ENCODE results near the gene C7orf33. TPM values are rescaled to one million over a fixed set of nuclear protein-coding genes. Genes with fewer than 3 reads are reported as not detected.
A peak's percentile ranks its signal among the peaks of the same experiment; 100 is the strongest.
"Not testable (repeated sequence)": the region's sequence is repeated elsewhere in the genome, so short reads cannot be mapped to it uniquely, and the experiment has no call there.

The C7orf33 gene
- not detected for total RNA-seq

GRCh38 chr7:148590471-148590870 is at the start of gene C7orf33:
C7orf33 (plus strand) TSS chr7:148590766; CDS start chr7:148590926, 160 bp downstream.
- Mint-ChIP-seq H3K27ac (no peak within 1 kb of the TSS), H3K36me3 (ENCODE audit: low read depth) (no peaks in the 10 kb centered on the region), H3K4me3 (no peak within 1 kb of the TSS), H3K9me3 (no peaks in the 10 kb centered on the region), H3K27me3 (peaks cover 35% of the 10 kb centered on the region), H3K4me1 (no peaks in the 10 kb centered on the region)
- POLR2A ChIA-PET = no interaction called here
- DNase-seq = no peak
- CTCF ChIA-PET = no interaction called here

- no peak for DNase-seq
- CTCF ChIA-PET = no interaction called here
- Mint-ChIP-seq H3K27me3 (peaks cover 2% of the 10 kb centered on the region), H3K36me3 (ENCODE audit: low read depth) (no peaks in the 10 kb centered on the region), H3K4me1 (no peaks in the 10 kb centered on the region), H3K27ac (no peak overlapping the region), H3K4me3 (no peak overlapping the region), H3K9me3 (no peaks in the 10 kb centered on the region)
- POLR2A ChIA-PET = no interaction called here
These were observed 48.6 kb upstream of the C7orf33 start for GRCh38 chr7:148541891-148542504.

GRCh38 chr7:148543302-148543701 is 47.3 kb upstream of the C7orf33 start:
- Mint-ChIP-seq H3K36me3 (ENCODE audit: low read depth) (no peaks in the 10 kb centered on the region), H3K27ac (no peak overlapping the region), H3K4me1 (no peaks in the 10 kb centered on the region), H3K4me3 (no peak overlapping the region), H3K9me3 (no peaks in the 10 kb centered on the region), H3K27me3 (peaks cover 7% of the 10 kb centered on the region)
- ChIA-PET POLR2A (no interaction called here), CTCF (no interaction called here)
- no peak for DNase-seq

- ChIA-PET POLR2A (no interaction called here), CTCF (no interaction called here)
- H3K9me3 Mint-ChIP-seq = no peaks in the 10 kb centered on the region
- no peak overlapping the region for H3K27ac Mint-ChIP-seq
- DNase-seq = no peak
- H3K4me1 Mint-ChIP-seq = no peaks in the 10 kb centered on the region
- H3K27me3 Mint-ChIP-seq = peaks cover 11% of the 10 kb centered on the region
- no peaks in the 10 kb centered on the region for H3K36me3 Mint-ChIP-seq (ENCODE audit: low read depth)
- no peak overlapping the region for H3K4me3 Mint-ChIP-seq
These were observed 45.4 kb upstream of the C7orf33 start for GRCh38 chr7:148545172-148545571.

- ChIA-PET CTCF (no interaction called here), POLR2A (no interaction called here)
- no peaks in the 10 kb centered on the region for H3K4me1 Mint-ChIP-seq
- peaks cover 14% of the 10 kb centered on the region for H3K27me3 Mint-ChIP-seq
- DNase-seq = no peak
- H3K4me3 Mint-ChIP-seq = no peak overlapping the region
- H3K9me3 Mint-ChIP-seq = no peaks in the 10 kb centered on the region
- H3K27ac Mint-ChIP-seq = no peak overlapping the region
- H3K36me3 Mint-ChIP-seq (ENCODE audit: low read depth) = no peaks in the 10 kb centered on the region
These were observed 44.6 kb upstream of the C7orf33 start for GRCh38 chr7:148545932-148546331.

- Mint-ChIP-seq H3K4me1 (no peaks in the 10 kb centered on the region), H3K9me3 (no peaks in the 10 kb centered on the region), H3K27me3 (peaks cover 18% of the 10 kb centered on the region), H3K36me3 (ENCODE audit: low read depth) (no peaks in the 10 kb centered on the region), H3K4me3 (no peak overlapping the region), H3K27ac (no peak overlapping the region)
- DNase-seq = no peak
- ChIA-PET POLR2A (no interaction called here), CTCF (no interaction called here)
These were observed 43.7 kb upstream of the C7orf33 start for GRCh38 chr7:148546857-148547256.

GRCh38 chr7:148547951-148548350 is 42.6 kb upstream of the C7orf33 start:
- H3K27ac Mint-ChIP-seq = no peak overlapping the region
- H3K36me3 Mint-ChIP-seq (ENCODE audit: low read depth) = no peaks in the 10 kb centered on the region
- ChIA-PET CTCF (no interaction called here), POLR2A (no interaction called here)
- no peak overlapping the region for H3K4me3 Mint-ChIP-seq
- no peaks in the 10 kb centered on the region for H3K9me3 Mint-ChIP-seq
- H3K4me1 Mint-ChIP-seq = no peaks in the 10 kb centered on the region
- peaks cover 24% of the 10 kb centered on the region for H3K27me3 Mint-ChIP-seq
- no peak for DNase-seq

- DNase-seq = no peak
- ChIA-PET CTCF (no interaction called here), POLR2A (no interaction called here)
- H3K27ac Mint-ChIP-seq = no peak overlapping the region
- peaks cover 7% of the 10 kb centered on the region for H3K4me1 Mint-ChIP-seq
- H3K27me3 Mint-ChIP-seq = peaks cover 39% of the 10 kb centered on the region
- no peaks in the 10 kb centered on the region for H3K9me3 Mint-ChIP-seq
- H3K4me3 Mint-ChIP-seq = no peak overlapping the region
- no peaks in the 10 kb centered on the region for H3K36me3 Mint-ChIP-seq (ENCODE audit: low read depth)
These were observed 36.6 kb upstream of the C7orf33 start for GRCh38 chr7:148553979-148554378.

GRCh38 chr7:148556892-148557291 is 33.7 kb upstream of the C7orf33 start:
- no peak for DNase-seq
- Mint-ChIP-seq H3K27ac (no peak overlapping the region), H3K9me3 (peaks cover 4% of the 10 kb centered on the region), H3K4me1 (peaks cover 11% of the 10 kb centered on the region), H3K36me3 (ENCODE audit: low read depth) (peaks cover 2% of the 10 kb centered on the region), H3K4me3 (no peak overlapping the region), H3K27me3 (peaks cover 36% of the 10 kb centered on the region)
- CTCF ChIA-PET = interaction anchor here (1.0 to 1.3 kb wide), 3 partner anchors 17 to 410 kb away, joined by 3 to 5 read pairs (median 4); no protein-coding TSS in a partner anchor
- POLR2A ChIA-PET = no interaction called here

GRCh38 chr7:148558914-148559313 is 31.7 kb upstream of the C7orf33 start:
- no peak for DNase-seq
- H3K36me3 Mint-ChIP-seq (ENCODE audit: low read depth) = peaks cover 12% of the 10 kb centered on the region
- no peak overlapping the region for H3K4me3 Mint-ChIP-seq
- H3K27me3 Mint-ChIP-seq = peaks cover 21% of the 10 kb centered on the region
- CTCF ChIA-PET = interaction anchor here (1.0 kb wide), 1 partner anchor 17 kb away, joined by 3 read pairs; no protein-coding TSS in a partner anchor
- H3K4me1 Mint-ChIP-seq = peaks cover 19% of the 10 kb centered on the region
- POLR2A ChIA-PET = no interaction called here
- H3K9me3 Mint-ChIP-seq = peaks cover 14% of the 10 kb centered on the region
- H3K27ac Mint-ChIP-seq = no peak overlapping the region

GRCh38 chr7:148561099-148561498 is 29.5 kb upstream of the C7orf33 start:
- DNase-seq = no peak
- H3K4me1 Mint-ChIP-seq = peaks cover 30% of the 10 kb centered on the region
- CTCF ChIA-PET = interaction anchor here (3.1 kb wide), 1 partner anchor 14 kb away, joined by 18 read pairs; no protein-coding TSS in a partner anchor
- no peak overlapping the region for H3K27ac Mint-ChIP-seq
- H3K4me3 Mint-ChIP-seq = no peak overlapping the region
- H3K27me3 Mint-ChIP-seq = peaks cover 14% of the 10 kb centered on the region
- POLR2A ChIA-PET = no interaction called here
- peaks cover 15% of the 10 kb centered on the region for H3K36me3 Mint-ChIP-seq (ENCODE audit: low read depth)
- H3K9me3 Mint-ChIP-seq = peaks cover 17% of the 10 kb centered on the region

- Mint-ChIP-seq H3K4me3 (peak overlapping the region; percentile 29), H3K27me3 (peaks cover 12% of the 10 kb centered on the region), H3K4me1 (peaks cover 28% of the 10 kb centered on the region), H3K9me3 (peaks cover 17% of the 10 kb centered on the region), H3K36me3 (ENCODE audit: low read depth) (peaks cover 15% of the 10 kb centered on the region), H3K27ac (peak overlapping the region; percentile 89)
- ChIA-PET CTCF (interaction anchor here (0.8 to 4.3 kb wide), 5 partner anchors 11 to 399 kb away, joined by 3 to 36 read pairs (median 3); no protein-coding TSS in a partner anchor), POLR2A (interaction anchor here (0.6 to 1.8 kb wide), 7 partner anchors 8 to 502 kb away, joined by 3 to 5 read pairs (median 4); partner anchors contain the start of gene CUL1)
- no peak for DNase-seq
These were observed 26.8 kb upstream of the C7orf33 start for GRCh38 chr7:148563583-148564274.

- peak overlapping the region; percentile 29 for H3K4me3 Mint-ChIP-seq
- H3K36me3 Mint-ChIP-seq (ENCODE audit: low read depth) = peaks cover 15% of the 10 kb centered on the region
- peaks cover 17% of the 10 kb centered on the region for H3K9me3 Mint-ChIP-seq
- CTCF ChIA-PET = interaction anchor here (0.8 to 4.3 kb wide), 6 partner anchors 11 to 441 kb away, joined by 3 to 36 read pairs (median 4); no protein-coding TSS in a partner anchor
- DNase-seq = peak; percentile 49
- H3K27ac Mint-ChIP-seq = peak overlapping the region; percentile 89
- H3K27me3 Mint-ChIP-seq = not testable (repeated sequence)
- POLR2A ChIA-PET = interaction anchor here (0.6 to 1.8 kb wide), 9 partner anchors 9 to 502 kb away, joined by 3 to 5 read pairs (median 4); partner anchors contain the start of gene CUL1
- H3K4me1 Mint-ChIP-seq = peaks cover 22% of the 10 kb centered on the region
These were observed 26.2 kb upstream of the C7orf33 start for GRCh38 chr7:148564275-148564951.
